GM18498 (cell line): ENCODE results near the gene OR51G1.
"Not testable (repeated sequence)": the region's sequence is repeated elsewhere in the genome, so short reads cannot be mapped to it uniquely, and the experiment has no call there.

Source experiments
- ATAC-seq: cut with Tn5 transposase; IDR thresholded peaks from one replicate; pipeline ENCODE4 v1.9.1; 2021; ENCODE audit warnings: mild to moderate bottlenecking, moderate library complexity; ENCODE audit not compliant: unreplicated experiment

Gene OR51G1

DNA sequence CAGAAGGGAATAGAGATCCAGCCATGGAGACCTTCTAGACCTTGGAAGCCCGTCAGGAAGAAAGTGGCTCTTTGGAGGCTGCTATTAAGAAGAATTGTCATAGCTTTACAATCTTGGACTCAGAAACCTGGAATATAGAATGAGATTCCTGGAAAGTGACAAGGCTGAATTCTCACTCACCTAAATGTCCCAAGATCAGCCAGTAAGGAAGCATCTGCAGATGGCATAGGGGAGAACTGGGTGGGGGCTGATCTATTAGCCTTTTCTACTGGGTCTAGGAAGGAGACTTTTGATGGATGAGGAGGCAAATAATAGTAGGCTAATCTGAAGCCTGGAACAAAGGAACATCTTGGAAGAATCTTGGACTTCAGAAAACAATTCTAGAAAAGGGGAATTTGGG is at the start of gene OR51G1:
Gene OR51G1, minus strand, starts transcription at position 101 of the 400 bp plus-strand sequence. Its CDS starts 0 bp downstream, at position 101.
- ATAC-seq = no peak

DNA sequence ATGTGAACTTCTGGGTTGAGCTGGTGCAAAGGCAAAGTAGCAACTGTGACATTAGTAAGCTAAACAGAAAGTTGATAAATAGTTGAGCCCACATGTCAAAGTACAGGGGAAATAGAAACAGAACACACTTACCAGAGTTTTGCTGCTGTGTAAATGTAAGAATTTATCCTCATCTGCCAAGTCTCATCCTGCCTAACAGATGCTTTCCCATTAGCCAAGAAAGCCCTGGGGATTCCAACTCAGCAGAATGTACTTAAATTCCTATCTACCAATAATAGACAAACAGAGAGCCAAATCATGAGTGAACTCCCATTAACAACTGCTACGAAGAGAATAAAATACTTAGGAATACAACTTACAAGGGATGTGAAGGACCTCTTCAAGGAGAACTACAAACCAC is 38.7 kb upstream of the OR51G1 start:
- ATAC-seq = no peak

DNA sequence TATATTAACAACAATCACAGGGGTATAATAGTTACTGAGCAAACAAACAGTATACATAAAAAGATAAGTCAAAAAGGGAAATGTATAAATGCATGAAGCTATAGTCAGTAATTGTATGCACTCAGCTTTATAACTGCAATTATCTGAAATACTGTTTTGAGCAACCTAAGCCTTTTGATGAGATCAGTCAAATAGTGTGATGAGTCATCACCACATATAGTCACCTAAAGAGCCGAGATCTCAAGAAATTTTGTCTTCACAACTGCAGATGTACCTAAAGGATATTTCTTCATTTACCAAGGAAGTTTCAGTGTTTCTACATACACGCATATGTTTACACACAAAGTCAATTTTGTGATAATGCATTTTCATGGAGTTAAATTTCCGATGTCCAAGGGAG is 36.7 kb upstream of the OR51G1 start:
- ATAC-seq = no peak

DNA sequence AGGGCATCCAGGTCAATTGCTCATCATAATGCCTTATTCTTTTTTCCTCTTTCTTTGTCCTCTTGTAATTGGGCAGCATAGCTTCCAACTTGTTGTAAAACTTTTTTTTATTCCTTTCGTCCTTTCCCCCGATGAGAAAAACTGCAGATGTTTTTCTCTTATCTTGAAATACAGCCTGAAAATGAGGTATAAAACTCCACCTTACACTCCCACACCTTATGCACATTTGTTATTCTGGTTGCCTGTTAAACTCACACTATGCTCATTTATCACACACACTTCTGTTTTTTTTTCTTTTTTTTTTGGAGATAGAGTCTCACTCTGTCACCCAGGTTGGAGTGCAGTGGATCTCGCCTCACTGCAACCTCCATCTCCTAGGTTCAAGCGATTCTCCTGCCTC is 33.3 kb upstream of the OR51G1 start:
- ATAC-seq = no peak

DNA sequence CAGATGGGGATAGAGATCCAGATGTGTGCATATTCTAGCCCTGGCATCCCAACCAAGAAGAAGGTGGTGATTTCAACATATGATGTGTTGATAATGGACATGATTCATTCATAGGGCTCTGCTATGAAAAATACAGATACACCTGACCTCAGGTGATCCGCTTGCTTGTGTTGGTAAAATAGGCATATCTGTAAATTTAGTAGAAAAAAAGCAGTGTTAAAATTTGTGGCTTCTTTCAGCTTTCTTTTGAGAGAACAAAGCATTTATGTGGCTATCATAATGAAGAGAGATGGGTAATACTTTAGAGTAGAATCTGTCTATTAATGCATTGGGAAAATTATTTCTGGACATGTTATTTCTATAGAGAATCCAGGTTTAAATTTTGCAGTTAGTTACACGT is 31.5 kb upstream of the OR51G1 start, which contains the start of gene OR51A2:
Gene OR51A2, minus strand, starts transcription at position 101 of the 400 bp plus-strand sequence. Its CDS starts 0 bp downstream, at position 101.
- not testable (repeated sequence) for ATAC-seq

- ATAC-seq = no peak
These were observed 23.4 kb upstream of the OR51G1 start, which contains the start of gene OR51A4 for GRCh38 chr11:4947505-4947904. Gene OR51A4, minus strand, starts transcription at chr11:4947605. Its CDS starts 505 bp downstream, at chr11:4947100.

- no peak for ATAC-seq
These were observed 12.6 kb upstream of the OR51G1 start for GRCh38 chr11:4936745-4937144.

GRCh38 chr11:4932751-4933150 is 8.6 kb upstream of the OR51G1 start:
- ATAC-seq = no peak

DNA sequence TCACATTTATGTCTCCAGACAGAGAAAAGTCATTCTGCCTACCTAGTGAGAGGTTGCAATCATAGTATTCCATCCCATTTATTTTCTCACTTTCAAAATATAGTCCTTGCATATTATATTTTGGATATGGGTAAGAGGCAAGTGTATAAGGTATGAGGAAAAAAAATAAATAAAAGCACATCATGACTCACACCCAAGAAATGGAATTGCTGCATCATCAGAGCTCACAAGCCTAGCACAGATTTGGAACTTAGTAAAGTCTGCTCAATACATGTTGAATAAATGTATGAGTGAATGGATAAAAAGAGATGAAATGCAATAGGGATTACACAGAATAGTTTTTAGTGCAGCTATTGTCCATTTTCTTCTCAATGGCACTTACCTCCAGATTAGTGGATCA is 2.5 kb upstream of the OR51G1 start:
- no peak for ATAC-seq

GRCh38 chr11:4922304-4922703 is 1.8 kb downstream of the OR51G1 start:
- no peak for ATAC-seq

DNA sequence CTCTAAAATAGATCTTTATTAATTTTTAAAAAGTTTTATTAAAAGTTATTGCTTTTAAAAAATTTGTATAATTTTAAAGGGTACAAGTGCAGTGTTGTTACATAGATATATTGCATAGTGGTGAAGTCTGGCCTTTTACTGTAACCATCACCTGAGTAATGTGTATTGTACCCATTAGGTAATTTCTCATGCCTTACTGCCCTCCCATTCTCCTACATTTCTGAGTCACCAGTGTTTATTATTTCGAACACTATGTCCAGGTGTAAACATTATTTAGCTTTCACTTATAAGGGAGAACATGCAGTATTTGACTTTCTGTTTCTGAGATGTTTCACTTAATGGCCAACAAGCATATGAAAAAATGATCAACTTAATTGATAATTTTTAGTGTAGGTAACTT is 2.3 kb downstream of the OR51G1 start:
- ATAC-seq = no peak

DNA sequence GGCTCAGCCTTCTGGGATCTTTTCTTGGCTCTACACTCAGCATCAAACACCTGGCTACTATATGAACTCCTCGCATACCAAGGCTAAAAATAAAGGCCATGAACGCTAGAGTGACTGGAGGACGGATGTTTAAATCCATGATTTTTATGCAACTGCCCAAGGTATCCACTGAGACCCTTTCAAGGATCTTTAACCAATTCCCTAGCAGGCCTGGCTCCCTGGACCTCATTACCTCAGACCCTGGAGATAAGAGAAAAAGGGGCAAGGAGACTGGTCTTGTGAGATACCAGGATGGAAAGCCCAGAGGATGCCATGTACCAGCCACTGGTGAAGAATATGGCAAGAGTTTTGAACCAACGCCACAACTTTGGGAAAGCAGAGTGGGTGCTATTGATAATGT is 4.9 kb downstream of the OR51G1 start, which contains the start of gene OR51G2:
Gene OR51G2, minus strand, starts transcription at position 101 of the 400 bp plus-strand sequence. CDS start 3,687 bp downstream, outside the sequence.
- ATAC-seq = no peak

GRCh38 chr11:4916581-4916980 is 7.6 kb downstream of the OR51G1 start:
- no peak for ATAC-seq

- no peak for ATAC-seq
These were observed 20.7 kb downstream of the OR51G1 start, which contains the start of gene OR51A7 for GRCh38 chr11:4903484-4903883. Gene OR51A7, plus strand, starts transcription at chr11:4903783. Its CDS starts 3,587 bp downstream, at chr11:4907370.

DNA sequence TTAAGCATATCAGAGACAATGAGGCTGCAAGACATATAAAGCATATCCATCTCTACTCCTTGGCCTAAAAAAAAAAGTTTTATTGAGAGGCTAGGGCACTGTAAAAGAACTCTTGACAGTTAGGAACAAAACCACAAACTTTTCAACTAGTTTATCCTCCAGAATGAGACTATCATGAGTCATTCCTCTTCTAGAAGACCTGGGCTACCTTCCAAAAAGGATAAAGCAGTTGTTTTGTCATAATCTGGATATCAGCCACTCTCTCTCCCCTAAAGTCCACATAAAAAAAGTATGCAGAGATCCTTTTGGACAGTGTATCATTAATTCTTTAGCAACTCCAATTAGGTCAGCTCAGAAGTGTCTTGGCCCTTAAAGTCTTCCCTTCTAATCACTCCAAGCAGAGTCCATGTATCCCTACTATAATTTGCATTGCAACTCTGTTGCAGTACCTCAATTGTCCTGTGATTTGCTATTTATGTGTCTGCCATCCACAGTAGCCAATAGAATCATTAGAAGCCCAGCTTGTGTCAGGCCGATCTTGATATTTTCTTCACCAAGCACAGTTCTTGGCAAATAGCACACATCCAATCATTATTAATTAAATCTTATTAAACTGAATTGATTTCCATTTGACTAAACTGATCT is 32.0 kb downstream of the OR51G1 start:
- no peak for ATAC-seq

- ATAC-seq = no peak
These were observed 33.9 kb downstream of the OR51G1 start for GRCh38 chr11:4890279-4890678.

DNA sequence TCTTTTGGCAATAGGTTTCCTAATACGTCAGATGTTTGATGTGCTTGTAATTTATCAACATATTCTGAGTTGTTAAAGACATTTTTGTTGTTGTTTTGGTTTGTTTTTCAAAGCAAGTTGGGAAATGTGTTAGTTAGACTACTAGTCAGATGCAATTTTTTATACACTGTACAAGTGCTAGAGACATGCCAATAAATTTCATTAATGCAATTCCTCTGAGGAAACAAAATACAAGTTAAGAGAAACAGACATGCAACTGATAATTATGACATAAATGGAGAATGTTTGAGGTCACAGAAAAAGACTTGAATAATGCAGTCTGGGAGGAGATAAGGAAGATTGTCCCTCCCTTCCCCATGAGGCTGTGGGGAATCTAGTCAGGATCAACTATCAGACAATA is 36.5 kb downstream of the OR51G1 start:
- no peak for ATAC-seq

GRCh38 chr11:4886186-4886585 is 38.0 kb downstream of the OR51G1 start:
- no peak for ATAC-seq

DNA sequence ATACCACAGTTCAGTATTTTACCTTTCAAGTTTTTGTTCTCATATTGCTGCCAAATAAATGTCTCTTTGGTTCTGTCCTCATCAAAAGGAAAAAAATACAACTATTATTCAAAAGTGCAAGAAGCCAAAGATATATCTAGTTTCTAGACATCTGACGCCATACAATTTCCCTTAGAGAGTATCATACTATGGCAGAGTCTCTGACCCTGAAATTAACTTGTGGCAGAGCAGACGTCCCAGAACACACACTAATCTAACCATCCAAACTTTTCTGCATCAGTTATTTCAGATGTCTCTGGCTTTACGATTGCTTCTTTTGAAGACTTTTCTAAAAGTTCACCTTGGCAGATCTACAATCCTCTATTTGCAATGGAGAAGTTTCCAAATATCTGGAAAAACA is 39.8 kb downstream of the OR51G1 start:
- ATAC-seq = no peak

- no peak for ATAC-seq
These were observed 41.6 kb downstream of the OR51G1 start for GRCh38 chr11:4882543-4882942.

DNA sequence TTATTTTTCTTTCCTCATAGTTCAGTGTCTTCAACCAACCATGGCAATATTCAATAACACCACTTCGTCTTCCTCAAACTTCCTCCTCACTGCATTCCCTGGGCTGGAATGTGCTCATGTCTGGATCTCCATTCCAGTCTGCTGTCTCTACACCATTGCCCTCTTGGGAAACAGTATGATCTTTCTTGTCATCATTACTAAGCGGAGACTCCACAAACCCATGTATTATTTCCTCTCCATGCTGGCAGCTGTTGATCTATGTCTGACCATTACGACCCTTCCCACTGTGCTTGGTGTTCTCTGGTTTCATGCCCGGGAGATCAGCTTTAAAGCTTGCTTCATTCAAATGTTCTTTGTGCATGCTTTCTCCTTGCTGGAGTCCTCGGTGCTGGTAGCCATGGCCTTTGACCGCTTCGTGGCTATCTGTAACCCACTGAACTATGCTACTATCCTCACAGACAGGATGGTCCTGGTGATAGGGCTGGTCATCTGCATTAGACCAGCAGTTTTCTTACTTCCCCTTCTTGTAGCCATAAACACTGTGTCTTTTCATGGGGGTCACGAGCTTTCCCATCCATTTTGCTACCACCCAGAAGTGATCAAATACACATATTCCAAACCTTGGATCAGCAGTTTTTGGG is 42.2 kb downstream of the OR51G1 start, which contains the start of gene OR51T1:
Gene OR51T1, plus strand, starts transcription at position 41 of the 641 bp plus-strand sequence. Its CDS starts 0 bp downstream, at position 41.
- no peak for ATAC-seq

DNA sequence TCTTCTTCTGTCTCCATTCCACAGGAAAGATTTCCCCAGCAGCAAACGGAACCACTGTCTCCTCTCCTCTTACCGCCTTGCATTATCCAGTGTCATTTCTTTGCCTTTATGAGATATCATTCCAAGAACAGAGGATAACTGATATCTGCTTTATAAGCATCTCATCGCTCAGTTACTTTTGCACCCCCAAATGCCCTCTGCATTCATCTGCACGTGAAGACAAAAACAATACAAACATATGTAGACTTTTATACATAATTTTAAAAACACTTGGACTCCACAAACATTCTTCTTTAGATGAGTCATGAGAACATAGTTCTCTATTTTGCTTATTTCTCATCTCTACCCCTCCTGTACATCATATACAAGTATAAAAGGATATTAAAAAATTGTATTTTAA is 43.0 kb downstream of the OR51G1 start:
- no peak for ATAC-seq
